Stimulated activated memory B cell treated with anti-CD40 and anti-IgM and Interleukin-4, amounts not matched to agents 10 μg/mL and 1 μg/mL and 100 μg/mL, for 72 hours (primary cell): ENCODE results near the gene PDGFA.

Experiments used
- ATAC-seq: fragments of 150-1000 bp; cut with Tn5 transposase; 2 replicates; pipeline ENCODE4 v1.10.0; 2021
- H3K27ac Mint-ChIP-seq: one replicate; pipeline ENCODE4 v1.8.0; 2022; ENCODE audit warnings: mild to moderate bottlenecking, mixed read lengths
- H3K27me3 Mint-ChIP-seq: one replicate; pipeline ENCODE4 v1.8.0; 2022; ENCODE audit warnings: mixed read lengths
- H3K36me3 Mint-ChIP-seq: one replicate; pipeline ENCODE4 v1.8.0; 2022; ENCODE audit warnings: mixed read lengths
- H3K4me1 Mint-ChIP-seq: one replicate; pipeline ENCODE4 v1.8.0; 2022; ENCODE audit warnings: mixed read lengths
- H3K4me3 Mint-ChIP-seq: one replicate; pipeline ENCODE4 v1.8.0; 2022; ENCODE audit warnings: mild to moderate bottlenecking, moderate library complexity, mixed read lengths
- H3K9me3 Mint-ChIP-seq: one replicate; pipeline ENCODE4 v1.8.0; 2022; ENCODE audit warnings: mixed read lengths

PDGFA gene

DNA sequence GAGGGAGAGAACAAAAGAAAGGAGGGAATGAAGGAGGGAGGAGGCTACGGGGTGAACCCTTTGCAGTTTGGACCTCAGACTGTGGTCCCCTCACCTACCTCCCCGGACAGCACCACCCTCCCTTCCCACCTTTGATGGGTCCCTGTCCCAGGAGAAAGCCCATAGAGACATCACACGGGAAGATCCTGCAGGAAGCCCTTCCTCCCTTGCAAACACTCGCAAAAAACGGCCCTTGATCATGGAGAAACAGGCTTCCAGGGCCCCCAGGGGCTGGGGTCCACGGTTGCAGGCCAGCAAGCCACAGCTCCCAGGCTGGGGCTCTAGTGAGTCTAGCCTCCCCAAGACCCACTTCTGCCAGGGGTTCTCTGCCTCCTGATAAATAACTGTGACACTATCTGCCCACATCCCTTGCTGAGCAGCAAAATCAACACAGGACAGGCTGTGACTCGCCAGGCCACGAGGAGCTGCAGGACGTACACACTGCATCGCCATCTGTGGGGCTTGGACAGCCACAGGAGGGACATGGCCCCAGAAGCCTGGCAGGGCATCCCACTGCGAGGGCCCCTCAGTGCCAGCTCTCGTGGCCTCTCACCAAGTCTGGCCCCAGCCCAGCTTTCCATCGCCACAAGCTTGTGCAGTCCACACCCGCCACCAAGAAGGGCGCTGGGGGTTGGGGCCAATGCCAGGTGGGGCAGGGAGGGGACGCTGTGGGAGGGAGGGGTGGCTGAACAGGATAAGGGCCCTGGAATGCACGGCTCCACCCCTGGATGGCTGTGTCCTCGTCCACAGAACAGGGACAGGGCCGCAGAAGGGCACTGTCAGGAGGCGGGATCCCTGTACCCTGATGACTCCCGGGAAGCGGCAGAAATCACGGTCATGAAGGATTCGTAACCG is 34.2 kb downstream of the PDGFA start:
- H3K27me3 Mint-ChIP-seq, result peaks cover 40% of the 10 kb centered on the region

DNA sequence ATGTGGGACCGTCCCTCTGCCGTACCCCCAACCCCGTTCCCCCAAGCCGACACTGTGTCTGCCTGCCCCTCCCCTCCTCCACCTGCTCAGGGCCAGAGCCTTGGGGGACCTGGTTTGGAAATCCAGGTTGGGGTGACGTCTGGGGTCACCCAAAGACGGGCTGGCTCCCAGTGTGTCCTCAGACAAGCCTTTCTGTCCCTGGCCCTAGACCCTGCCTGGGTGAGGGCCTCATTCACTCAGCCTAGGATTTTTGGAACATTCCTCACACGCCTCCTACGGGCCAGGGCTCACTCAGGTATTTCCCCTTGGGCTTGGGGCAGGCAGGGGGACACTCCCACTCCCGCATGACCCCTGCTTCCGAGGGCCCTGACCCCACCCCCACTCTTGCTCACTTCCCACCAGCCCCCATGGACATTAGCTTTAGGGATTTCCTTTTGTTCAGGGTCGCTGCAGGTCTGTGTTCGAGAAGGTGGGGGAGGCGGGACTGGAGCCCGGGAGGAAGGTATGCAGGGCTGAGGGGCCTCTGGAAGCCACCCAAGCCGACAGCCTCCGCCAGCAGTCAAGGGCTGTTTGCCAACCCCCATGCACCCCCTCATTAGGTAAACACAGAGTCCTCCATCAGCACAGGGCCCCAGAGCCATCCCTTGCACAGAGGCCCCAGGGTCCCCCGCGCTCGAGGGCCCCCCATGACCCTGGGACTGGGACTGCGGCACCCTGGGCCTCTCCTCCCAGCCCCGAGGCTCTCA is 35.1 kb downstream of the PDGFA start:
- H3K27ac Mint-ChIP-seq, result no peak overlapping the region
- no peaks in the 10 kb centered on the region for H3K4me1 Mint-ChIP-seq
- H3K36me3 Mint-ChIP-seq, result peaks cover 9% of the 10 kb centered on the region
- peaks cover 49% of the 10 kb centered on the region for H3K27me3 Mint-ChIP-seq
- no peak for ATAC-seq
- no peak overlapping the region for H3K4me3 Mint-ChIP-seq
- peaks cover 11% of the 10 kb centered on the region for H3K9me3 Mint-ChIP-seq

More for the DNA sequence above, 34.2 kb downstream of the PDGFA start:
- Mint-ChIP-seq H3K4me1 (peaks cover 4% of the 10 kb centered on the region), H3K27ac (no peak overlapping the region), H3K4me3 (no peak overlapping the region), H3K9me3 (peaks cover 11% of the 10 kb centered on the region), H3K36me3 (peaks cover 9% of the 10 kb centered on the region)
- peak; percentile 31 for ATAC-seq

DNA sequence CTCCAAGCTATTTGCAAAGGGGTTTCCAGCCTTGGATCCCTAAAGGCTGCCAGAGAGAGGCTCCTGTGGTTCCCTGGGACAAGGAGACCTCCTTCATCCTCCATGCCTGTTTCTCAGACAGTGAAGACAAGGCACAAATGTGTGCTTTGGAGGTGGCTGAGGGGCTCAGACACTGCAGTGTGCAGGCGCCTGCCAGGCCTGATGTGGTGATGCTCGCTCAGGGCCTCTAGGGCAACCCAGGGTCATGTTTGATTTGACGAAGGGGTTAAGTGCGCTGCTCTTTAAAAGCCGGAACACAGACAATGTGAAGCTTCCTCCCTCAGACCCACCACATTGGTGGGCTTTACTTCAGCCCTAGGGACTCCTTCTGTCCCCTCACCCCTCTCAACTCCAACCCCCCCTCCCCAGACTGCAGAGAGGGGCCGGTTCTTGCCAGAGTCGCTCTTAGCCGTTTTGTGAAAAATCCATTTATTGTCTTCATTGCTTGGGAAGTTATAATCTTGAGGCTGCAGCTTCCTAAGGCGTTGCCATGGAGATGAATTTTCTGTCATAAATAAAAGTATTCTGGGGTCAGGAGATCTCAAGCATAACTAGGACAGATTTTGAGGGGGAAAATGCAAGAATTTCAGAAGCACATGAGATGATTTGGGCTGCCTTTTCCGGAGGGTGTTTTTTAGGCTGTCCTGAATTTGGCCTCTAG is 35.8 kb downstream of the PDGFA start:
- Mint-ChIP-seq H3K27me3 (peaks cover 48% of the 10 kb centered on the region), H3K9me3 (peaks cover 11% of the 10 kb centered on the region), H3K4me3 (no peak overlapping the region), H3K36me3 (peaks cover 9% of the 10 kb centered on the region), H3K4me1 (no peaks in the 10 kb centered on the region), H3K27ac (no peak overlapping the region)
- ATAC-seq, result no peak

DNA sequence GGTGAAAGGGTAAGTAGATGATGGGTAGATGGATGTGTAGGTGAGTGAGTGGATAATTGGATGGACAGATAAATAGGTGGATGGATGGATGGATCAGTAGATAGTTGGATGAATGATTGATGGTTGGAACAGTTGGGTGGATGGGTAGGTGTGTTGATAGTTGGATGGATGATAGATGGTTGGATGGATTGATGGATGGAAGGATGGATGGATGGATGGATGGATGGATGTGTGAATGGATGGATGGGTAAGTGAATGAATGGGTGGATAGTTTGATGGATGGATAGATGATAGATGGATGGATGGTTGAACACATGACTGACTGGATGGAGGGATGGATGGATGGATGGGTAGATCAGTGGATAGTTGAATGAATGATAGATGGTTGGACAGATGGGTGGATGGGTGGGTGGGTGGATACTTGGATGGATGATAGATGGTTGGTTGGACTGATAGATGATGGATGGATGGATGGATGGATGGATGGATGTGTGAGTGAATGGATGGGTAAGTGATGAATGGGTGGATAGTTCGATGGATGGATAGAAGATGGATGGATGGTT is 37.0 kb downstream of the PDGFA start:
- Mint-ChIP-seq H3K4me1 (no peaks in the 10 kb centered on the region), H3K36me3 (peaks cover 9% of the 10 kb centered on the region), H3K27ac (no peak overlapping the region), H3K9me3 (peaks cover 11% of the 10 kb centered on the region), H3K4me3 (no peak overlapping the region), H3K27me3 (peaks cover 37% of the 10 kb centered on the region)
- no peak for ATAC-seq

- Mint-ChIP-seq H3K27ac (no peak overlapping the region), H3K9me3 (peaks cover 11% of the 10 kb centered on the region), H3K27me3 (peaks cover 39% of the 10 kb centered on the region), H3K4me3 (no peak overlapping the region), H3K36me3 (peaks cover 9% of the 10 kb centered on the region), H3K4me1 (no peaks in the 10 kb centered on the region)
- no peak for ATAC-seq
Observed at GRCh38 chr7:481219-481930, 38.3 kb downstream of the PDGFA start.

DNA sequence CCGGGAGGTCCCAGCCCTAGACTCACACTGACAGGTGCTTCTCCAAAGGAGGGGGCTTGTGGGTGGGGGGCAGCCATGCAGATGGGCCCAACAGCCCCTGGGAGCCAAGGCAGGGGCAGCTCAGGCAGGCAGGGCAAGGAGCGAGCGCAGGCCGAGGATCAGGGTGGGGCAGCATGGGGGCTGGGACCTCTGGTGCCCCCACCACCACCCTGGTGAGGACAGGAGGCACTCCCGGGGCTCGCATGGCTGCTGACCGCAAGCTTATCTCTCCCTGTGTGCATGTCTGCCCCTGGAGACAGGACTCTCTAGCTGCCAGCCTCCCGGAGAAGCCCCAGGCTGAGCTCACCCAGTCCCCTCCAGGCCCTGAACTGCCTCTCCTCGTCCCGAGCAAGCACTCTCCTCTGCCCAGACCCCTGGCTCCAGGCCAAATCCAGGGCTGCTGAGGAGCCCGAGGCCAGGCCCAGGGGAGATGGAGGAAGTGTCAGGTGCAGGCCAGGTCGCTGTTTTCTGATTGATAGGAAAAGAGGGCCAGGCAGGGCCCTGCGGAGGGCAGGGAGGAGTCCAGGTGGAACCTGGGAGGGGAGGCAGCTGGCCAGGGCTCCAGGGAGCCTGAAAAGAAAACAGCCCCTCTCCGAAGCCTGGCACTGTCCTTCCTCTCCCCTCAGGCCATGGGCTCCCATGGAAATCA is 39.0 kb downstream of the PDGFA start:
- Mint-ChIP-seq H3K4me1 (no peaks in the 10 kb centered on the region), H3K27me3 (peaks cover 38% of the 10 kb centered on the region), H3K9me3 (peaks cover 11% of the 10 kb centered on the region), H3K27ac (no peak overlapping the region), H3K4me3 (no peak overlapping the region), H3K36me3 (peaks cover 9% of the 10 kb centered on the region)
- ATAC-seq, result peak; percentile 26

- peaks cover 44% of the 10 kb centered on the region for H3K27me3 Mint-ChIP-seq
- peaks cover 9% of the 10 kb centered on the region for H3K36me3 Mint-ChIP-seq
- H3K4me3 Mint-ChIP-seq, result no peak overlapping the region
- H3K4me1 Mint-ChIP-seq, result no peaks in the 10 kb centered on the region
- H3K27ac Mint-ChIP-seq, result no peak overlapping the region
- H3K9me3 Mint-ChIP-seq, result peaks cover 11% of the 10 kb centered on the region
- ATAC-seq, result peak; percentile 28
Observed at GRCh38 chr7:479948-480499, 39.6 kb downstream of the PDGFA start.

GRCh38 chr7:479115-479947 is 40.3 kb downstream of the PDGFA start:
- Mint-ChIP-seq H3K9me3 (peaks cover 11% of the 10 kb centered on the region), H3K27me3 (peaks cover 51% of the 10 kb centered on the region), H3K4me1 (no peaks in the 10 kb centered on the region), H3K36me3 (peaks cover 9% of the 10 kb centered on the region), H3K27ac (no peak overlapping the region), H3K4me3 (no peak overlapping the region)
- peak; percentile 3 for ATAC-seq

GRCh38 chr7:477626-478220 is 41.9 kb downstream of the PDGFA start:
- Mint-ChIP-seq H3K36me3 (peaks cover 5% of the 10 kb centered on the region), H3K9me3 (peaks cover 10% of the 10 kb centered on the region), H3K4me3 (no peak overlapping the region), H3K27me3 (peaks cover 57% of the 10 kb centered on the region), H3K27ac (no peak overlapping the region), H3K4me1 (no peaks in the 10 kb centered on the region)
- no peak for ATAC-seq

DNA sequence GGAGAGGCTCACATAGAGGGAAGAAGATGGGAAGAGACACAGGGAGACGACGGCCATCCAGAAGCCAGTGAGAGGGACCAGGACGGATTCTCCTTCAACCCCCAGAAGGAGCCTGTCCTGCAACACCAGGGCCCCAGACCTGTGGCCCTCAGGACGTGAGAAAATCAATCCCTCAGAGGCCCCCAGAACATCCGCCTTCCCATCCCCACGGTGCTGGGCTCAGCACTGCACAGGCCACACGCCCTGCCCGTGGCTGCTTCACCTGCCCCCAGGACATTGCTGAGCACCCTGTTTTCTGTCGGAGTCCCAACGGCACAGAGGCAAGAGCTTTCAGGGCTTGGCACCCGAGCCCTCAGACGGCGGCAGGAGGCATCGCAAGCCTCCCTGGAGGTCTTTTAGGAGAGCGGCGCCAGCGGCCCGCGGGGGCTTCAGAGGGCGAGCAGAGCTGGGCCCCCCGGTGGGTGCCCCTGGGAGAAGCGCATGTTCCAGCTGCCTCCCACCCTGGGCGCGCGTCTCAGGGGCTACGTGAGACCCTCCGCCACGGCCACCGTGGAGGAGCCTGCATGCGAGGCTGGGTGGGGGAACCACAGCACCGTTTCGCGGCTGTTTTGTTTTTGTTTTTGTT is 42.8 kb downstream of the PDGFA start:
- H3K27me3 Mint-ChIP-seq, result peaks cover 48% of the 10 kb centered on the region
- no peak for ATAC-seq
- no peaks in the 10 kb centered on the region for H3K4me1 Mint-ChIP-seq
- no peak overlapping the region for H3K27ac Mint-ChIP-seq
- H3K9me3 Mint-ChIP-seq, result peaks cover 2% of the 10 kb centered on the region
- H3K4me3 Mint-ChIP-seq, result no peak overlapping the region
- H3K36me3 Mint-ChIP-seq, result no peaks in the 10 kb centered on the region

DNA sequence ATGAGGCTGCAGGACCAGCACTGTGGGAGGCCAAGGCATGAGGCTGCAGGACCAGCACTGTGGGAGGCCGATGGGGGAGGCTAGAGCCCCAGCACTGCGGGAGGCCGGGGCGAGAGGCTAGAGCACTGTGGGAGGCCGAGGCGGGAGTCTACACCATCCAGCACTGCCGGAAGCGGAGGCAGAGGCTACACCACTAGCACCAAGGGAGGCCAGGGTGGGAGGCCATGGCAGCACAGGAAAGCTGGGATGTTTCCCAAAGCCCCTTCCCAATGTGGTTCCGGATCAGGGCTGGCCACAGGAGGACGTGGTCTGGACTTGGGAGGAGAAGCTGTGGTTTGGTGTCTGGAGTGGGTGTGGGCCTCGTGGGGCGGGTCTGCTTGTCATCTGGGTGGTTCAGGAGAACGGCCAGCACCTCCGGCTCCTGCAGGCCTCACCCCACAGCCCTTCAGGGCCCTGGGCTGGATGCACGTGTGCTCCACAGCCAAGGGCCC is 43.6 kb downstream of the PDGFA start:
- ATAC-seq, result no peak
- Mint-ChIP-seq H3K4me3 (no peak overlapping the region), H3K27me3 (peaks cover 45% of the 10 kb centered on the region), H3K9me3 (peaks cover 2% of the 10 kb centered on the region), H3K27ac (no peak overlapping the region), H3K4me1 (no peaks in the 10 kb centered on the region), H3K36me3 (no peaks in the 10 kb centered on the region)

DNA sequence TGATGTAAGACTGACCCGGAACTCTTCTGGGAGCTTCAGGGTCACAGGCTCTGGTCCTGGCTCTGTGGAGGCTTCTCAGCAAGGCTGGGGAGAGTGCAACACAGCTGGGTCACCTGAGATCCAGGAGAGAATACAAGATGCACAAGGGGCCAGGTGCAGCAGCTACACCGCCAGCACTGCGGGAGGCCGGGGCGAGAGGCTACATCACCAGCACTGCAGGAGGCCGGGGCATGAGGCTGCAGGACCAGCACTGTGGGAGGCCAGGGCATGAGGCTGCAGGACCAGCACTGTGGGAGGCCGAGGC is 44.3 kb downstream of the PDGFA start:
- Mint-ChIP-seq H3K27me3 (peaks cover 45% of the 10 kb centered on the region), H3K27ac (no peak overlapping the region), H3K4me1 (no peaks in the 10 kb centered on the region), H3K36me3 (no peaks in the 10 kb centered on the region), H3K4me3 (no peak overlapping the region), H3K9me3 (peaks cover 2% of the 10 kb centered on the region)
- no peak for ATAC-seq
